Thyroid gland (tissue), 4 donors: ENCODE results near the gene GAB1. TPM values are rescaled to one million over a fixed set of nuclear protein-coding genes. Genes with fewer than 3 reads are reported as not detected.

Source experiments
- DNase-seq, 2 donors: peaks; one replicate each; pipeline ENCODE4 v3.0.0-alpha.2; 2019
- H3K27ac ChIP-seq, 3 donors: fragments of 200-600 bp; sonication (generic); 1 replicate in 2 of 3; 2 replicates in 1 of 3; pipeline ENCODE4 v1.5.1; 2016 to 2019; ENCODE audit warnings: mild to moderate bottlenecking in 1 of 3, moderate library complexity in 1 of 3
- H3K27me3 ChIP-seq: fragments of 200-600 bp; sonication (generic); one replicate; pipeline ENCODE4 v1.5.1; 2019
- H3K36me3 ChIP-seq, 2 donors: fragments of 200-600 bp; sonication (generic); one replicate each; pipeline ENCODE4 v1.5.1; 2016 to 2019
- H3K4me1 ChIP-seq, 2 donors: fragments of 200-600 bp; sonication (generic); one replicate each; pipeline ENCODE4 v1.5.1; 2017 to 2019
- H3K4me3 ChIP-seq, 3 donors: fragments of 200-600 bp; sonication (generic); replicated peaks in 1 of 3; 1 replicate in 2 of 3; 2 replicates in 1 of 3; pipeline ENCODE4 v1.5.1; 2016; ENCODE audit warnings: mild to moderate bottlenecking in 1 of 3
- H3K9me3 ChIP-seq: fragments of 200-600 bp; sonication (generic); one replicate; pipeline ENCODE4 v1.5.1; 2017
- CTCF ChIP-seq, 6 experiments: fragments of 200-600 bp in 3 of 6; fragments of 450-650 bp in 3 of 6; sonication (generic) in 3 of 6; IDR thresholded peaks; one replicate each; pipeline ENCODE4 v1.5.1; 2016 to 2019; ENCODE audit warnings: antibody characterized with exemption in 6 of 6, mild to moderate bottlenecking in 2 of 6, inconsistent platforms in 1 of 6, moderate library complexity in 1 of 6
- POLR2A ChIP-seq, 2 donors: fragments of 450-650 bp; IDR thresholded peaks; one replicate each; pipeline ENCODE4 v1.6.1; 2017; ENCODE audit warnings: antibody characterized with exemption in 2 of 2, mild to moderate bottlenecking in 2 of 2, moderate library complexity in 1 of 2
- WGBS, 2 donors: methylation state at CpG; one replicate each; pipeline ENCODE4 v1.1.5; 2017; 5-methylcytosine and 5-hydroxymethylcytosine counted together
- intact Hi-C: fragments of 100-400 bp; cut with DNase I; formaldehyde crosslinking; loops from one replicate; pipeline ENCODE4 v1.15.1; 2023
- total RNA-seq, 4 donors: library from RNA; depleted of rRNA; stranded (reverse); fragments of >200 nt; gene quantifications; one replicate each; pipeline ENCODE4 v1.2.3, GENCODE V29; 2016

The GAB1 gene
- total RNA-seq, 4 donors from 2014 or later = 20.3 to 40.8 (median 32.5) TPM

- 87 to 95% methylated on average over 1 of the region's 1 CpG for WGBS, 2 donors
Measured at GRCh38 chr4:143435955-143436354, 99.3 kb downstream of the GAB1 start.

GRCh38 chr4:143437476-143437875 is 100.8 kb downstream of the GAB1 start:
- intact Hi-C loops = no loop called here
- no peaks in the 10 kb centered on the region for H3K27me3 ChIP-seq
- no peak for TF ChIP-seq POLR2A (IDR thresholded peaks at IDR 0.05)
- no peak for TF ChIP-seq CTCF (IDR thresholded peaks at IDR 0.05)
- DNase-seq = no peak
- H3K4me1 ChIP-seq = no peaks in the 10 kb centered on the region
- peaks cover 4 to 6% of the 10 kb centered on the region in 2 donors for H3K36me3 ChIP-seq
- H3K4me3 ChIP-seq = no peak overlapping the region
- H3K9me3 ChIP-seq = no peaks in the 10 kb centered on the region
- H3K27ac ChIP-seq = no peak overlapping the region
- 97 to 99% methylated on average over 3 of the region's 3 CpGs for WGBS, 2 donors

More at GRCh38 chr4:143435955-143436354, 99.3 kb downstream of the GAB1 start:
- Histone ChIP-seq H3K27me3 (no peaks in the 10 kb centered on the region), H3K9me3 (no peaks in the 10 kb centered on the region), H3K4me1 (no peaks in the 10 kb centered on the region), H3K27ac (no peak overlapping the region), H3K4me3 (no peak overlapping the region), H3K36me3 (peaks cover 4 to 6% of the 10 kb centered on the region in 2 donors)
- no peak for DNase-seq
- intact Hi-C loops = no loop called here
- TF ChIP-seq CTCF (IDR thresholded peaks at IDR 0.05) (no peak), POLR2A (IDR thresholded peaks at IDR 0.05) (no peak)

GRCh38 chr4:143437937-143438336 is 101.3 kb downstream of the GAB1 start:
- DNase-seq = no peak
- WGBS, 2 donors = 89 to 93% methylated on average over 5 of the region's 5 CpGs
- H3K27ac ChIP-seq = no peak overlapping the region
- intact Hi-C loops = no loop called here
- TF ChIP-seq POLR2A (IDR thresholded peaks at IDR 0.05) (no peak), CTCF (IDR thresholded peaks at IDR 0.05) (no peak)
- peaks cover 4 to 6% of the 10 kb centered on the region in 2 donors for H3K36me3 ChIP-seq
- H3K9me3 ChIP-seq = no peaks in the 10 kb centered on the region
- no peaks in the 10 kb centered on the region for H3K4me1 ChIP-seq
- H3K27me3 ChIP-seq = no peaks in the 10 kb centered on the region
- H3K4me3 ChIP-seq = no peak overlapping the region

- H3K4me1 ChIP-seq = no peaks in the 10 kb centered on the region
- H3K4me3 ChIP-seq = no peak overlapping the region
- H3K27me3 ChIP-seq = no peaks in the 10 kb centered on the region
- no peak overlapping the region for H3K27ac ChIP-seq
- 82 to 86% methylated on average over 2 of the region's 2 CpGs for WGBS, 2 donors
- intact Hi-C loops = no loop called here
- peaks cover 4 to 6% of the 10 kb centered on the region in 2 donors for H3K36me3 ChIP-seq
- TF ChIP-seq CTCF (IDR thresholded peaks at IDR 0.05) (no peak), POLR2A (IDR thresholded peaks at IDR 0.05) (no peak)
- no peak for DNase-seq
- H3K9me3 ChIP-seq = no peaks in the 10 kb centered on the region
Measured at GRCh38 chr4:143438710-143439109, 102.0 kb downstream of the GAB1 start.

GRCh38 chr4:143441109-143441508 is 104.4 kb downstream of the GAB1 start:
- no peak overlapping the region for H3K27ac ChIP-seq
- H3K4me3 ChIP-seq = no peak overlapping the region
- TF ChIP-seq CTCF (IDR thresholded peaks at IDR 0.05) = no peak
- TF ChIP-seq POLR2A (IDR thresholded peaks at IDR 0.05) = no peak
- no peaks in the 10 kb centered on the region for H3K27me3 ChIP-seq
- no peaks in the 10 kb centered on the region for H3K9me3 ChIP-seq
- H3K4me1 ChIP-seq = no peaks in the 10 kb centered on the region
- H3K36me3 ChIP-seq = peaks cover 4 to 6% of the 10 kb centered on the region in 2 donors
- DNase-seq = no peak
- intact Hi-C loops = no loop called here
